AG04450 (cell line): ENCODE data around the gene KCP. TPM values are rescaled to one million over a fixed set of nuclear protein-coding genes. Genes with fewer than 3 reads are reported as not detected.

Source experiments
- CTCF ChIA-PET: fragments of 300-600, 350-600 bp; formaldehyde crosslinking; extraction: SDS; loops from one replicate; lab custom pipeline; 2022; ENCODE audit warnings: antibody characterized with exemption, inconsistent platforms; lab: Charles Lee
- POLR2A ChIA-PET: fragments of 350-600 bp; formaldehyde crosslinking; extraction: SDS; loops from one replicate; lab custom pipeline; 2021; ENCODE audit warnings: antibody characterized with exemption, inconsistent platforms; lab: Yijun Ruan, JAX
- DNase-seq: peaks from one replicate; pipeline ENCODE4 v3.0.0-alpha.2; 2011; ENCODE audit warnings: low read depth, low spot score
- H3K27ac ChIP-seq: one replicate; pipeline ENCODE4 v1.5.1; 2012; ENCODE audit warnings: low read depth, low read length, control low read depth
- H3K27me3 ChIP-seq: one replicate; pipeline ENCODE4 v1.6.0; 2012; ENCODE audit warnings: low read length; ENCODE audit not compliant: control insufficient read depth, insufficient read depth
- H3K4me3 ChIP-seq: 2 replicates; pipeline ENCODE4 v1.5.1; 2011; ENCODE audit warnings: mild to moderate bottlenecking, low read depth, low read length, control low read depth
- H3K9me3 ChIP-seq: 2 replicates; pipeline ENCODE4 v1.5.1; 2012; ENCODE audit warnings: low read length; ENCODE audit not compliant: control insufficient read depth, insufficient read depth
- CTCF ChIP-seq: IDR thresholded peaks from 2 replicates; pipeline ENCODE4 v1.5.1; 2011; ENCODE audit warnings: low read depth, low read length, control low read depth, inconsistent platforms
- polyA plus RNA-seq: library from polyadenylated mRNA; depleted of rRNA; stranded (reverse); fragments of >200 nt; gene quantifications from 2 replicates; pipeline ENCODE4 v1.2.3, GENCODE V29; 2011

Gene KCP
- polyA plus RNA-seq, 1 experiment, result 0.04 TPM

GRCh38 chr7:128835790-128836641, 74.5 kb downstream of the KCP start:
- Histone ChIP-seq H3K27ac (peak overlapping the region; percentile 65), H3K9me3 (no peaks in the 10 kb centered on the region; the same call in 1 of the 2 replicates), H3K27me3 (no peaks in the 10 kb centered on the region), H3K4me3 (no peak overlapping the region)
- no peak for DNase-seq
- no peak for TF ChIP-seq CTCF
- POLR2A ChIA-PET, result interaction anchor here (1.6 kb wide), 1 partner anchor 8 kb away, joined by 7 read pairs; no protein-coding TSS in a partner anchor
- CTCF ChIA-PET, result interaction anchor here (2.1 kb wide), 1 partner anchor 47 kb away, joined by 8 read pairs; no protein-coding TSS in a partner anchor

GRCh38 chr7:128835231-128835751, 75.2 kb downstream of the KCP start:
- H3K27ac ChIP-seq, result no peak overlapping the region
- H3K27me3 ChIP-seq, result no peaks in the 10 kb centered on the region
- no peak for TF ChIP-seq CTCF
- no peak overlapping the region for H3K4me3 ChIP-seq
- H3K9me3 ChIP-seq, result no peaks in the 10 kb centered on the region; the same call in 1 of the 2 replicates
- DNase-seq, result no peak
- POLR2A ChIA-PET, result interaction anchor here (1.6 kb wide), 1 partner anchor 7 kb away, joined by 7 read pairs; no protein-coding TSS in a partner anchor
- CTCF ChIA-PET, result interaction anchor here (2.1 kb wide), 1 partner anchor 48 kb away, joined by 8 read pairs; no protein-coding TSS in a partner anchor

- ChIA-PET POLR2A (interaction anchor here (0.6 to 2.5 kb wide), 5 partner anchors 22 to 442 kb away, joined by 3 to 17 read pairs (median 4); partner anchors contain the start of gene CALU), CTCF (no interaction called here)
- Histone ChIP-seq H3K27me3 (no peaks in the 10 kb centered on the region), H3K27ac (peak overlapping the region; percentile 65), H3K9me3 (no peaks in the 10 kb centered on the region; the same call in 1 of the 2 replicates), H3K4me3 (peak overlapping the region; percentile 93)
- no peak for TF ChIP-seq CTCF
- no peak for DNase-seq
These were observed 76.6 kb downstream of the KCP start for GRCh38 chr7:128833946-128834325.

GRCh38 chr7:128833148-128833945, 77.2 kb downstream of the KCP start:
- H3K27ac ChIP-seq, result peak overlapping the region; percentile 90
- H3K27me3 ChIP-seq, result no peaks in the 10 kb centered on the region
- DNase-seq, result no peak
- H3K9me3 ChIP-seq, result no peaks in the 10 kb centered on the region; the same call in 1 of the 2 replicates
- H3K4me3 ChIP-seq, result peak overlapping the region; percentile 93
- ChIA-PET POLR2A (interaction anchor here (0.5 to 3.0 kb wide), 10 partner anchors 9 to 442 kb away, joined by 3 to 17 read pairs (median 4); partner anchors contain the start of genes ATP6V1F and CALU), CTCF (interaction anchor here (2.5 kb wide), 1 partner anchor 9 kb away, joined by 14 read pairs; no protein-coding TSS in a partner anchor)
- no peak for TF ChIP-seq CTCF
